Fibroblast of skin of right quadriceps (primary cell): Measurements from ENCODE around the gene MED13L.

Source experiments
- DNase-seq: peaks from one replicate; pipeline ENCODE4 v3.0.0-alpha.2; 2013

MED13L gene

DNA sequence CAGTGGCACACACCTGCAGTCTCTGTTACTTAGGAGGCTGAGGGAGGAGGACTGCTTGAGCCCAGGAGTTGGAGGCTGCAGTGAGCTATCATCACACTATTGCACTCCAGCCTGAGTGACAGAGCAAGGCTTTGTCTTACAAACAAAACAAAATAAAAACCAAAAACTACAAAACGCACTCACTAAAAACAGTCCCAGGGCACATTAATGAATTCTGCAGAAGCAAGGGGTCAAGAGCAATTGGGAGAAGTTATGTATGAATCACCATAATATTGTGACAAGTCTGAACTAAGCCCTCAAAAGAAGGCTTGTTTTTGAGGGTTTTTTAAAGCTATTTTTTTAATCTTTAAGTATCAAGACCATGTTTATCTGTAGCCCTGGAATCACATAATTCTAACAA, 201.1 kb downstream of the MED13L start:
- no peak for DNase-seq

DNA sequence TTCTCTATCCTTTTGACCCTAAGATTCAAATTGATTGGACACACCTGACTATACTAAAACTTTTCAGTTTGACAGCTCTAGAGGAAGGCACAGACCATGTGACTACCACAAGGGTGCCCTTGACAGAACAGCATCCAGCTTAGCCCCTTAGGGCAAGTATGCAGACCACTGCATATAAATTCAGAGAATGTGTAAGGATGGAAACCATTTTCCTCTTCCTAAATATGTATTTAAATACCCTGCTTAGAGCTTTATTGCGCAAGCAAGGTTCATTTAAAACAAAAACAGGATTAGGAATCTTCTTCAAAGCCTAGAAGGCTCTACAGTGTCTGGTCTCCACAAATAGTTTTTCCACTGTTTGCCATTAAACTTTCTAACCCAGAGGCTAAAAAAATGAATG, 202.8 kb downstream of the MED13L start:
- DNase-seq = no peak

DNA sequence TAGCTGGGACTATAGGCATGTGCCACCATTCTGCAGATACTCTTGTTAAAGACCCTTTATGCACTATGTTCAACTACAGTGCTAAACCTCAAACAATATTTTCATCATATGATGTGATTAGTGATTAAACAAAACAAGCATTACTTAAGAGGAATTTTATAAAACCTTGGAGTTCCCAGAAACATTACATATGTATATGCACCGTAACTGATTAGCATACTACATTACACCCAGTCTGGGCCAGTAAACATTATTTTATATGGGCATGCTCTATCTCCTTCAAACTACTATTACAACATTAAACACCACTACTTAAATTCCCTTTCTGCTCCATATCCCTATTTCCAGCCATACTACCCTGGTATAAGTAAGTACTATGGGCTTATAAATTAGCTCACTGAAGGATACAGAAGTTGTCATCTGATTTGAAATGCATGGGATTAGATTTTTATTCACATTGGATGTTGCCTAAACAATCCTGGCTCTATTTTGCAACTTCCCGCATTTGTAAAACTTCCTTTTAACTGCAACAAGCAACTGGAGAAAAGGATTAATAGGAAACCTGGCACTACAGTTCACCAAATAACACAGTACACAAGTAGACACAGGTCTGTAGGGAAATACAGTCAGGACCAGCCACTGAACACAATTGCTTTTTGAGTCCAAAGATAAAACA, 205.8 kb downstream of the MED13L start:
- no peak for DNase-seq

DNA sequence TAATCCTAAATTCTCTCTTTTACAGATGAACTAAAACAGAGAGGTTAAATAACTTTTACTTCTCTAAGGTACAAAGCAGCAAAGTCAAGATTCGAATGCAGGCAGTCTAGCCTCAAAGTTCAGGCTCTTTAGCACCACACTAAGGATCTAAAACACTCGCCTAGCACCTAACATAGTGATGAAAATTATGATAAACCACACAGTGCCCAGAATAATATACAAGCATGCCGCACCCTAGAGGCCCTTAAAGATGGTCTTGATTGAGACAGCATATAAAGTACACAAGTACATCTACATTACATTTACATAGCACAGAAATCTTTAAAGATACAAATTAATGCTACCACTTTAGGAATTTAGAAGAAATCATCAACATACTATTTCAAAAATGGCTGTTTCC, 207.0 kb downstream of the MED13L start:
- DNase-seq = no peak

DNA sequence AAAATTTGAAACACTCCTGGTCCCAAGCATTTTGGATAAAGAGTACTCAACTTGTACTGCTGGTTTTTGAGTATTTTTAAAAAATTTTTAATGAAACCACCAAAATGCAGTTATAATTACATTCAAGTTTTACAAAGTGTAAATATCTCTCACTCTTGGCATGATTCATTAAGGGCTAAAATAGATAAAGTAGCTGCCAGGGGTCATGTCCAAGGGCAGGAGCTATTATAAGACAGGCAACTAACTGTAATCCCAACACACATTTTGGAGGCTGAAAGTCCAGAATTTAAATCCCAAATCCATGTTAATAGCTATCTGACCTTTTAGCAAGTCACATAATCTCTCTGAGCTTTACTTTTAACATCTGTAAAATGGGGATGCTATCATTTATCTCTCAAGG, 207.6 kb downstream of the MED13L start:
- DNase-seq = no peak

DNA sequence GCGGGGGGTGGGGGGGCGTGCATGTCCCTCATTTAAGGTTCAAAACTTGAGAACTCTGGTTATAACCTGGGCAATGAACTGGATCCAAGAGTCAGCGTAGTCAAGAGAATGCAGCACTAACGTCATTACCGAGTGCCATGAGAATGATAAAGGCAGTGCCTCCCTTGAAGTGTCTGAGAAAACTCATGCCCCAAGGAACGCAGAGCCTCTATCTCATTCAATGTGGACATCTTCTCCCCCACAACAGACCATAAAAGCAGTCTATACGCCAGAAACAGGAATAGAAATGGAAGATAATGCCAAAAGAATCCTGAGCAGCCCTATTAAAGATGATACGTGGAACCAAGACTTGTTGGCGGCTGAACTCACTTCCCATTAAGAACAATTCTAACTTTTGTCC, 208.6 kb downstream of the MED13L start:
- no peak for DNase-seq

DNA sequence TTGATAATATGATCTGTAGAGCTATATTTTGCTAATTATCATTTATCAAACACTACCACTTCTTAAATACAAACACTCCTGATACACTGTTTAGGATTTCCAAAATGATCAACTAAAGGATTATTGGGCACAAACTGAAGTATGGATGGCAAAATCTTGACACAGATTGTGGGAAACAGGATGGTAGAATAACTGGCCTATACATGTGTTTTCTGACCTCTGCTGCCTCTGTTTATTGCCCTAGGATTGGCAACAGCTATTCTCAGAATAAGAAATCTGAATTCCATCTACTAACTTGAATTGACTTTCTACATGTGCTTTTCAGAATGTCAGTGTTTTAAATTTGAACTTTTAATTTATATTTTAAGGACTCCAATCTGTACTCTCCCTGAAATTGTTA, 209.1 kb downstream of the MED13L start:
- no peak for DNase-seq

DNA sequence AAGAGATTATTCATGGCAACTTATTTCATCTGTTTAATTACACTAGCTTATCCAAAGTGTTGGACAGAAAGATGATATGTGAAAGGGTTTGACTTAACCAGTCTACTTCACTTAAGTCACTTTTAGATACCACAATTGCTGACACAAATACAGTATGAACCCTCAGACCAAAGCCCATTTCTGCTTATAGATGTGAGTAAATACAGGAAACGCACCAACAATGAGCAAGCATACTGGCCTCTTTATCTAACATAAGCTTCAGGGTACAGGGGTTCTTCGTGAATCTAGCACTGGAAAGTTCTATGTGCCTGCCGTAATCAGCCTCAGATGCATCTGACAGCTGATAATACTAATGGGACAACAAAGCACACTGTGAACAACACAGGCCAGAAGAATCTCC, 209.6 kb downstream of the MED13L start:
- DNase-seq = no peak

DNA sequence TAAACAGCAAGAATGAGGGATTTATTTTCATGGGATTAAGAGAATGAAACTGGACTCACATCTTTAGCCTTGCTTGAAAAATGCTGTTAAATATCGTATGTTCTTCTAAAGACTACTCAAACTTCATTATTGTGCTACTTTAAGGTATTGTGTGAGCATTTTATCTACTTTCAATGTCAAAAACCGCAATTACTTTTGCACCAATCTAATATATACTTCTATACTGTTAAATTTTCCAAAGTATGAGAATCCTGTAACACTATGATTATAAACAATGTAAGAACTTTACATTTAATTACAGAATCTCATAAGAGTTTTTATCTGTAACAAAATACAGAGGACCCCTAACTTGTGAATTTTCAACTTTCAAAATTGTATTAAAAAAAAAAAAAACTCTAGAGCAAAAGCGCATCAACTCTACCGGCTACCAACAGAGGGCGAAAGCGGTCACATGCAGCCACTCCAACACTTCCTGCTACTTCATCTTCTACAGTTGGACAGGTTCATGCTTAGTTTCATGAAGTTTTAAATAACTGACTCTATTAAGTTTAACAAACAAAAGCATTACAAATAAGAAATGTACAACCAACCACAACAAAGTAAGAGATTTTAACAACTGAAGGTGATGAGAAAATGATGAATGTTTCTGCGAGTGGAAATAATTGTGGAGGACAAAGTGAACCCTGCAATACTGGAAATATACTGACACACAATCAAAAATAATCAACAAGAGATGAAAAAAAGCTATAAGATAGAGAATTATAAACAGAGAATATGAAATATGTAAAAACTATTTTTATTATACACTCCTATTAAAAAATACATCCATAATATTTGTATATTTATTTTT, 210.9 kb downstream of the MED13L start:
- peak; percentile 46 for DNase-seq

DNA sequence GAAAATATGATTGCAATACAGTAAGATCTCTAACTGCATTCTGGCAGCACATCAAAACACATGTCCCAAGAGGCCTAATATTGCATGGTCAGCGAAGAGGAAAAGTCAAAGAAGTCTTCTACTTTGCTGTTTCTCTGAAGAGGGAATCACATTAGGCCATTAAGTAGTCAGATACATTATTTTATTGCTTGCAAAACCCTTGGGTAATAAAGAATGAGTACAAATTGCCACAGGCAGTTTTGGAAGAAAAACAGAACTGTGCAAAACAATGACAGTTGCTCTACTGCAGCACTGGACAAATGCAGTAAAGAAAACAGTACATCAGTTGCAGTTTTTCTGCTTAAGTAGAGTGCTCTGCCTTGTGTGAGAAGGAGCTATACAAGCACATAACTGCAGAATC, 211.9 kb downstream of the MED13L start:
- peak; percentile 20 for DNase-seq

DNA sequence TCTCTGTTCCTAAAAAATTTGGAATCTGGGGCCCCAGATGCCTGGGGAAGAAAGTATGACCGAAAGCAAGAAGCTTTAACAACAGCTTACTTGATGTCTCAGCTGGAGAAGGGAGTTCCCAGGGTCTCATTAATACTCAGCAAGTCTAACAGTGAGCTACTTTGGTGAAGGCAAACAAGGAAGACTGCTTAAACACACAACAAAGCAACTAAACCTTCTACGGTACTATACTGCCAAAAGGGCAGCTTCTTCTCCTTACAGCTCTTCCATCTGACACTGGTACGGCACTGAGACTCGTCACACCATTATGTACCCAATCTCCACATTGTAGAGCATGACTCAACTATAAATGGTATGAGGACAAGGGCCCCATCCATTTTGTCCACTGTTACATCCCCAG, 213.0 kb downstream of the MED13L start:
- no peak for DNase-seq

DNA sequence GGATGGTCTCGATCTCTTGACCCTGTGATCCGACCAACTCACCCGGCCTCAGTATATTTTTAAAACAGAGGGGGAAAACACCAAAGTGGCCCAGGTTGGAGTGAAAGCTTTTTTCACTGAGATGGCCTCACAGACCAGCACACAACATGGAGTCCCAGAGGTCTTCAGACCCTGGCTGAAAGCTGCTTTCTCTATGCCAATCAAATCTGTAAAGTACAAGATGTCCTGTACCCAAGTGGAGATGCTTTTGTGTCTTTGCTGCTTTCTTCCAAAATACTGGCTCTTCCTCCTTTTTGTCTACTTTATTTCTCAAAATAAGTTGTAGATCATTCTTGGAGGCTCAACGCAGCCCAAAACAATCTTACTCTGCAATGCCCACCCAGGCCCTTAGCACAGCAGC, 214.8 kb downstream of the MED13L start:
- DNase-seq = no peak

DNA sequence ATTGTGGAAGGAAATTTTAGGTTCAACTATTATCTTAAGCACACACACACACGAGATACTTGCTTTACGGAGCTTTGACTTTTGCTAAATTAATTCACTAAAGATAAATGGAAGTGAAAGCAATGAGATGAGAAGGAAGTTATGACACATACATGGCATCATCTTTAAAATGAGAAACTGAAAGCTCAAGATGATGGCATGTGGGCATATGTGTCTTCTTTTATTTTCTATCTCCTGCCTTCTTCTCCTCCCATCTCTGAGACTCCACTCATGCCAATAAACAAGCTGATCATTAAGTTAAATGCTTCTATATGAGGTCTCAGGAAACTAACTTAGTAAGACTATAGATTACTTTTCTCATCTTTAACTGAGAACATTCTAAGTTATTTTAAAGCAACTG, 216.7 kb downstream of the MED13L start:
- DNase-seq = no peak

DNA sequence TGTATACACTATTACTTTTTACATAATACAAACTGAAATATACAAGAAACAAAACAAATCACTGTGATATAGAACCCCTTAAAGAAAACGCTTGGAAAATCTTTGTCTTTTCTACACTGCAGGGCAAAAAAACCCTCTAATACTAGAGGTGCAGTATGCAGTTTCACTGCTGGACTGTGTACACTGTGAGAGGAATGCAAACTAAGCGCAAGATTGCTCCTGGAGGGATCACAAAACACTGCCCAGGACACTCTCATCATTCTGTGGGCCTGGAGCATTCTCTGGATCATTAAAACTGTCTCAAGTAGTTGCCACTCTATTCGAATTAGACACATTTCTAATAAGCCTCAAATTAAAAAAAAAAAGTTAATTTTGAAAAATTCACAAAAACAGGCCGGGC, 217.6 kb downstream of the MED13L start:
- DNase-seq = no peak

DNA sequence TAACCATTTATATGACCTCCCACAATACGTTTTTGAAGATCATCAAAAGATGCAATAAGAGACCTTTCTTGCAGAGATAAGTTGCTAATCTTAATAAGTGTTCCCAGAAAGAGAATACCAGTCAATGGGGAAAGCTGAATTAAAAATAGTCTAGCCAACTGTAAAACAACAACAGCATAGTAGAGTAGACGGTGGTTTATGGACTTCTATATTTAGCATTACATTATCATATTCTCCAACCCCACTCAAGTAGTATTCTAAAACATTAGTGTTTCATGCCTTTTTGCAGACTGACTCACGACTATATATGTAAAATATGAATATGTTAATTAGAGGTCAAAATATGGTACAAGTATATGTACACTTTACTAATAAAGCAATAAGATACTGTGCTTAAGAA, 218.9 kb downstream of the MED13L start:
- DNase-seq = no peak

DNA sequence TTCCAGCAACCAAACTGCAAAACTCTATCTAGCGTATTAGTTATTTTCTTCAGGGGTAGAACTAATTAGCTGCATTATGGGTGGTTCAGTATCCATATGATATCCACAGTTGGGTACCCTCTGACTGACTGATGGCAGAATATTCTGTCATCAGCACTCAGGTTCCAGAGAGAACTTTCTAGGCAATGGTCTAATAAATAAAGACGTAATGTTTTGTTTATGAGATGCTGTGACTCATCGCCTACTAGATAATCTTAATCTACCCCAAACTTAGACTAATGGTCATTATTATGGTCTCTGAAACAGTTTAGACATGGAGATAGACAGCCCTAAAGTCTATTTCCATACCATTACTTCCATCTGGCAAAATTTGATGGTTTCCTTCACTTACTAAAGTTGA, 220.1 kb downstream of the MED13L start:
- no peak for DNase-seq

DNA sequence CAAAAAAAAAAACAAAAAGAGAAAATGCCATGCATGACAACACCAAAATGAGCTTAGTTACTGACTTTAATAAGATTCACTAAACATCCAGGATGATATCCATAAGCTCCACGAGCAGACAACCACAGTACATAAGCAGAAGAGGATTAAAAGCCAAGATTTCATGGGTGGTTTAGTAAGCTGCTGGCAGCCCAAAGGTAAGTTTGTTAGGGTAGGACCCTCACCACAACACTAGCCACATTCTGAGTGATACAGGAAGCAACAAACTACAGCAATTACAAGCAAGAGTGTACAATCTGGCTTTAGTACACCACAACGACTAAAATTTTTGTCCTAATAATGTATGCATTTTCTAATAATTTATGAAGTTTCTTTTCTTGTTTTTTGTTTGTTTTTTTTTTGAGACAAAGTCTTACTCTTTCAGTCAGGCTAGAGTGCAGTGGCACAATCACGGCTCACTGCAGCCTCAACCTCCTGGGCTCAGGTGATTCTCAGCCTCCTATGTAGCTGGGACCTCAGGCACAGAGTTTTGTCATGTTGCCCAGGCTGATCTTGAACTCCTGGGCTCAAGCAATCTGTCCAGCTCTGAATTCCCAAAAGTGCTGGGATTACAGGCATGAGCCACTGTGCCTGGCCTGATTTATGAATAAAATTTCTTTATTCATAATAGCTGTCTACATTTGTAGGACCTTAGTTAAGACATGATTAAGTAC, 221.4 kb downstream of the MED13L start:
- DNase-seq = no peak

DNA sequence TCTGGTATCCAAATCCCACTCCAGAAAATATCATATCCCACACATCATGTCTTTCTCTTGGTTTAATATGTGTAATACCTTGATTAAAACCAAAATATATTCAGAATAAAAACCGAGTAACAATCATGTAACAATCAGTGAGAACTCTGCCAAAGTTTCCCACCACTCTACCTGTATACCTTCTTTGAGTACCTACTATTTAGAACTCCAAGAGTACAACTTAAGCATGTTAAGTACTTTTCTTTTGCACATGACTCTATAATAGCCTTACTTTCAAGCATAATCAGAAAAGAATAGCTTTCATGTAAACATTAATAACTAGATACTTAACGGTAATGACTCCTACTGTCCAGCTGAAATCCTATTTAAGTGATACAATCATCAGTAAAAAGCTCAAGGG, 223.2 kb downstream of the MED13L start:
- no peak for DNase-seq

DNA sequence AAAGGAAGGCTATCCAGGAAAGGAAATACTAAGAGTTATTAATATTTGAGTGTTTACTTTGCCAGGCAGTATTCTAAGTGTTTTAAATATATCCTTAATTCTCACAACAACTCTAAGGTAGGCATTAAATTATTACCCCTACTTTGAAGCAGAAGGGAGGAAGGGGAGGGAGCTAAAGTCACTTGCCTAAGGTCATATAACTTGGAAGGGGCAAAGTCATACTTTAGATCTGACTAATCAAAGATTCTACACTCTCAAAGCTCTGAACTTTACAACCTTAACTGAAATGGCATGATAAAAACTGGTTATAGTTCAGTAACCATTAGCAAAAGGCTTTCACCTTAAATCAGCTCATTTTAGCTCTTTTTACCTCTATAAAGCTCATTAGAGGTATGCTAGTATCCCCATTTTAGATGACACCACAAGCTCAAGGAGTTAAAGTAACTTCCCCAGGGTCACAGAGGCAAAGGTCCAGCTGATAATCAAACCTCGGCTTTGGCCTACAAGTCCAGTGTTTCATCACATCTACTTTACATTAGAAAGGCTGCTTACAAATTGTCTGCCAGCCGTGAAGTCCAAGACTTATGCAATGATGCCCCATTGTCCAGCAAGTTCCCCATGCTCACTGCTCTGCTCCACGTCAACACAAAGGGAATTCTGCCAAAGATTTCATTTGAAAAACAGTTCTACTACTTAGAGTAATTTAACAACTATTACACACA, 223.9 kb downstream of the MED13L start:
- DNase-seq = peak; percentile 28

DNA sequence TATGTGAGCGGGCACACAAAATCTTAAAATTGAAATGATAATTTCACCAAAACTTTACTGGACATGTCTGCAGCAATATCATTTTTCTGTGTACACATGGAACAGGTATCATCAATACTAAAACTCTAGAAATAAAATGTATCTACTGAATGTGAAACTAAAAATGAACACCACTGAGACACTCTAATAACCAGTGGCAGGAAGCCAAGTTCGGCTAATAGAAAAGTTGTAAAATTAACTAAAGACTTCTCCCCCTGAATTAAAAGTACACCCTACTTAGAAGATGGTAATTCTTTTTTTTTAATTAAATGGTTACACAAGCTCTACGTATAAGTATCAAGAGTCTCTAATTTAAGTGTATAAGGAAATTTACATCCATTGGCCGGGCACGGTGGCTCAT, 227.2 kb downstream of the MED13L start:
- no peak for DNase-seq

DNA sequence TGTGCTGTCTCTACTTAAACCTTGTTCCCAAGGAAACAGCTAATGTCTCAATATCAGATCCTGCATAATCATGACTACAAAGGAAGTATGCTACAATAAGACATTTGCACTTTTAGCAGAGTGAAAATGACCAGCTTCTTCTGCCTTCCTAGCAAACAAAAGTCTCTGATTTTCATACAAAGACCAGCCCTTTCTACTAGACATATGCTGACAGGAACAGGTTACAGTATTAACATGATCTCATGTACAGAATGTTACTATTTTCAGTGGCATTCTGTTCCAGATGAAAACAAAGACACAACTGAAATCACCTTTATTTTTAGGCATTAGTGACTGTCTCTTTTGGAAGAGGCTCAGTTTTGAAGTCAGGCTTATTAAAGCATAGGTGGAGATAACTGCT, 228.6 kb downstream of the MED13L start:
- DNase-seq = no peak

DNA sequence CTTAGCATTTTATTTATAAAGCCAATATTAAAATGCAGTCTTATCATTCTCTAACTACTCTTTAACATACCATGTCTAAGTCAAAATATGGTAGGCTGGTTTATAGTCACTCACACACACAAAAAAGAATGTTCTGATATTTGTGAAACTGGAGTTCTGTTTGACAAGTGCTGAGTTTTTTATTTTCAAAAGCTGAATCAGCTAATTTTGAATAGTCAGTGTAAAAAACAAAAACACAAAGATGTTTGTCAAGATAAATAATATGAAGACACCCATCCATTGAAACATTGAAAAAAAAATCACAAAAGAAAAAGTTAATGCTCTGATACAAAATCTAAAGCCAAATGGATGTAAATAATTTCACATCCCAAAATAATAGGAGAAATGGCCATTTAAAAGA, 231.5 kb downstream of the MED13L start:
- DNase-seq = no peak

DNA sequence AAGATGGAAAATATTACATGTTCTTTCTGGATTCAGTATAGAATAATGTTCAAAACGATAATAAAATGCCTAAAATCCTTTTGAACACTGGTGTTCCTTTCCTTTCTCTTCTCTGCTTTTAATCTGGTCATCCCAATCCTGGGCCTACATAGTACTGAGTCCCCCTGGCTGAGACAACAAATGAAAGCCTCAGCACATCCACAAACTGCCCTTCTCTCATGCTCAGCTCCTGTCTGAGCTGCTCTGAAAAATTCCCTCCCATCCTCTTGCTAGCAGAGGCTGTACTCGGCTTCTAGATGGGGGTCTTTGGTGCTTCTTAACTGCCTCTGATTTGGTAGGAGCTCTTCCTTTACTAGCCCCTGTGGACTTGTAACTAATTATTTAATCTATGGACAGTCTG, 232.3 kb downstream of the MED13L start:
- no peak for DNase-seq
